ENCODE data around the gene ZNF433.

The ZNF433 gene

DNA sequence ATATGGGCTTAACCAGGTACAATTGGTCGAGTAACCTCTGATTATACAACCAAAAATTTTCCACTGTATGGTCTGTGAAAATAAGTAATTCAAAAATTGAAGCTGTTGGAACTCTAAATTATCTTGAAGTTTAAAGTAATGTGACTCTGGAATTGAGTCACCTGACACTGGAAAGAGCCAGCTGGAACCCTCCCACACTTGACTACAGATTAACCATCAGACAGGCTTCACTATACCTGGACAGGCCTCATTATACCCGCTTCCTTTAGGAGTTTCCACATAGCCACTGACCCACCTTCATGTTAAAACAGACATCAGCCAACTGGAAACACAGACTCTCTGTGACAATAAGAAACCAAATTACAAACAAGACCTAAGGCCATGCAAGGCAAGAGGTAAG, 1.3 kb downstream of the ZNF433 start:
- Histone ChIP-seq H3K9ac (ENCODE audit: low read length) (no peak overlapping the region), H2AFZ (ENCODE audit: low read length) (no peak overlapping the region), H3K4me2 (ENCODE audit: low read depth, low read length) (no peak overlapping the region), H3K79me2 (ENCODE audit: low read length) (no peaks in the 10 kb centered on the region), H3K27ac (ENCODE audit: low read length) (no peak overlapping the region), H3K4me1 (ENCODE audit: low read length) (no peaks in the 10 kb centered on the region), H3K4me3 (ENCODE audit: low read length) (no peak overlapping the region), H3K27me3 (replicated peaks; ENCODE audit: insufficient read depth, low read length) (no peaks in the 10 kb centered on the region), H3K9me2 (replicated peaks; ENCODE audit: insufficient read depth, low read length) (no peaks in the 10 kb centered on the region), H3F3A (ENCODE audit: insufficient read depth, low read length) (no peaks in the 10 kb centered on the region), H4K20me1 (ENCODE audit: insufficient read depth, low read length) (no peaks in the 10 kb centered on the region), H3K36me3 (replicated peaks; ENCODE audit: insufficient read depth, low read length) (no peaks in the 10 kb centered on the region), H3K9me3 (replicated peaks; ENCODE audit: insufficient read depth, low read length) (no peaks in the 10 kb centered on the region)
- DNase-seq = no peak
- TF ChIP-seq EZH2phosphoT487 (IDR thresholded peaks at IDR 0.05; ENCODE audit: low read length) = no peak
- TF ChIP-seq EZH2 (optimal IDR thresholded peaks at IDR 0.05; ENCODE audit: low read depth, low read length) = no peak
- TF ChIP-seq, protein P1, sequence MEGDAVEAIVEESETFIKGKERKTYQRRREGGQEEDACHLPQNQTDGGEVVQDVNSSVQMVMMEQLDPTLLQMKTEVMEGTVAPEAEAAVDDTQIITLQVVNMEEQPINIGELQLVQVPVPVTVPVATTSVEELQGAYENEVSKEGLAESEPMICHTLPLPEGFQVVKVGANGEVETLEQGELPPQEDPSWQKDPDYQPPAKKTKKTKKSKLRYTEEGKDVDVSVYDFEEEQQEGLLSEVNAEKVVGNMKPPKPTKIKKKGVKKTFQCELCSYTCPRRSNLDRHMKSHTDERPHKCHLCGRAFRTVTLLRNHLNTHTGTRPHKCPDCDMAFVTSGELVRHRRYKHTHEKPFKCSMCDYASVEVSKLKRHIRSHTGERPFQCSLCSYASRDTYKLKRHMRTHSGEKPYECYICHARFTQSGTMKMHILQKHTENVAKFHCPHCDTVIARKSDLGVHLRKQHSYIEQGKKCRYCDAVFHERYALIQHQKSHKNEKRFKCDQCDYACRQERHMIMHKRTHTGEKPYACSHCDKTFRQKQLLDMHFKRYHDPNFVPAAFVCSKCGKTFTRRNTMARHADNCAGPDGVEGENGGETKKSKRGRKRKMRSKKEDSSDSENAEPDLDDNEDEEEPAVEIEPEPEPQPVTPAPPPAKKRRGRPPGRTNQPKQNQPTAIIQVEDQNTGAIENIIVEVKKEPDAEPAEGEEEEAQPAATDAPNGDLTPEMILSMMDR (IDR thresholded peaks at IDR 0.05; ENCODE audit: low read length) = no peak

DNA sequence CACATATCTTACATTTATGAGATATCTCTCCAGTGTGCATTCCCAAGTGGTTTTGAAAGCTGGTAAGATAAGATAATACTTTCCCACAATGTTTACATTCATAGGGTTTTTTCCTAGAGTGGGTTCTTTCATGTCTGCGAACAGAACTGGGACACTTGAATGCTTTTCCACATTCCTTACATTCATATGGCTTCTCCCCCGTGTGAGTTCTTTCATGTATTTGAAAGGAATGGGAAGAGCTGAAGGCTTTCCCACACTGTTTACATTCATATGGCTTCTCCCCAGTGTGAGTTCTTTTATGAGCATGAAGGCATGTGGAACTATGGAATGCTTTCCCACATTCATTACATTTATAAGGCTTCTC, 19.7 kb downstream of the ZNF433 start:
- H3K27ac ChIP-seq (ENCODE audit: low read length) = no peak overlapping the region
- no peak overlapping the region for H3K4me3 ChIP-seq (ENCODE audit: low read length)
- no peak overlapping the region for H2AFZ ChIP-seq (ENCODE audit: low read length)
- no peak overlapping the region for H3K9ac ChIP-seq (ENCODE audit: low read length)
- H3F3A ChIP-seq (ENCODE audit: insufficient read depth, low read length) = no peaks in the 10 kb centered on the region
- no peaks in the 10 kb centered on the region for H3K9me2 ChIP-seq (replicated peaks; ENCODE audit: insufficient read depth, low read length)
- H3K27me3 ChIP-seq (replicated peaks; ENCODE audit: insufficient read depth, low read length) = no peaks in the 10 kb centered on the region
- no peak overlapping the region for H3K4me2 ChIP-seq (ENCODE audit: low read depth, low read length)
- no peaks in the 10 kb centered on the region for H4K20me1 ChIP-seq (ENCODE audit: insufficient read depth, low read length)
- TF ChIP-seq EZH2phosphoT487 (IDR thresholded peaks at IDR 0.05; ENCODE audit: low read length) (no peak), EZH2 (optimal IDR thresholded peaks at IDR 0.05; ENCODE audit: low read depth, low read length) (no peak)
- TF ChIP-seq, protein P1 (IDR thresholded peaks at IDR 0.05; ENCODE audit: low read length) = no peak
- no peaks in the 10 kb centered on the region for H3K36me3 ChIP-seq (replicated peaks; ENCODE audit: insufficient read depth, low read length)
- no peak for DNase-seq
- no peaks in the 10 kb centered on the region for H3K4me1 ChIP-seq (ENCODE audit: low read length)
- no peaks in the 10 kb centered on the region for H3K79me2 ChIP-seq (ENCODE audit: low read length)
- peaks cover 5% of the 10 kb centered on the region; the same call in 1 of the 2 replicates for H3K9me3 ChIP-seq (replicated peaks; ENCODE audit: insufficient read depth, low read length)

DNA sequence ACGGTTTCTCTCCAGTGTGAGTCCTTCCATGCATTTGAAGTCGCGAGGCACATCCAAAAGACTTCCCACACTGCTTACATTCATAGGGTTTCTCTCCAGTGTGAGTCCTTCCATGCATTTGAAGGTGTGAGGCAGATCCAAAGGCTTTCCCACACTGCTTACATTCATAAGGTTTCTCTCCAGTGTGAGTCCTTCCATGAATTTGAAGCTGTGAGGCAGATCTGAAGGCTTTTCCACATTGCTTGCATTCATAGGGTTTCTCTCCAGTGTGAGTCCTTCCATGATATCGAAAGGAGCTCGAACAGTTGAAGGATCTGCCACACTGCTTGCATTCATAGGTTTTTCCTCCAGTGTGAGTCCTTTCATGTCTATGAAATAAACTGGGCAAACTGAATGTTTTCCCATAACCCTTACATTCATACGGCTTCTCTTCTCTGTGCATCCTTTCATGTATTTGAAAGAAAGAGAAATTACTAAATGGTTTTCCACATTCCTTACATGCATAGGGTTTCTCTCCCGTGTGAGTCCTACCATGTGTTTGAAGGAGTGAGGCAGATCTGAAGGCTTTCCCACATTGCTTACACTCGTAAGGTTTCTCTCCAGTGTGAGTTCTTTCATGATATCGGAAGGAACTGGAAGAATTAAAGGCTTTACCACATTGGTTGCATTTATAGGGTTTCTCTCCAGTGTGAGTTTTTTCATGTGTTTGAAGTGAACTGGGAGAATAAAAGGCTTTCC, 20.3 kb downstream of the ZNF433 start:
- H3K79me2 ChIP-seq (ENCODE audit: low read length) = no peaks in the 10 kb centered on the region
- H3K9me2 ChIP-seq (replicated peaks; ENCODE audit: insufficient read depth, low read length) = no peaks in the 10 kb centered on the region
- no peaks in the 10 kb centered on the region for H3K27me3 ChIP-seq (replicated peaks; ENCODE audit: insufficient read depth, low read length)
- no peak for TF ChIP-seq EZH2 (optimal IDR thresholded peaks at IDR 0.05; ENCODE audit: low read depth, low read length)
- no peaks in the 10 kb centered on the region for H3K36me3 ChIP-seq (replicated peaks; ENCODE audit: insufficient read depth, low read length)
- no peak overlapping the region for H3K9ac ChIP-seq (ENCODE audit: low read length)
- no peak overlapping the region for H3K27ac ChIP-seq (ENCODE audit: low read length)
- no peak for DNase-seq
- H3K9me3 ChIP-seq (replicated peaks; ENCODE audit: insufficient read depth, low read length) = peaks cover 5% of the 10 kb centered on the region; the same call in 1 of the 2 replicates
- no peak overlapping the region for H2AFZ ChIP-seq (ENCODE audit: low read length)
- H3K4me2 ChIP-seq (ENCODE audit: low read depth, low read length) = no peak overlapping the region
- H3F3A ChIP-seq (ENCODE audit: insufficient read depth, low read length) = no peaks in the 10 kb centered on the region
- no peaks in the 10 kb centered on the region for H4K20me1 ChIP-seq (ENCODE audit: insufficient read depth, low read length)
- no peak overlapping the region for H3K4me3 ChIP-seq (ENCODE audit: low read length)
- H3K4me1 ChIP-seq (ENCODE audit: low read length) = no peaks in the 10 kb centered on the region

Data from MM.1S (cell line).